NCI-H460 (cell line): ENCODE measurements around the gene P3H2. TPM values are rescaled to one million over a fixed set of nuclear protein-coding genes. Genes with fewer than 3 reads are reported as not detected.

Experiments
- DNase-seq: peaks from one replicate; pipeline ENCODE4 v3.0.0-alpha.2; 2016; ENCODE audit warnings: low read depth; ENCODE audit errors: extremely low read depth
- total RNA-seq: library from RNA; depleted of rRNA; stranded (reverse); fragments of >200 nt; shearing (Covaris generic); gene quantifications from 2 replicates; pipeline ENCODE4 v1.2.3, GENCODE V29; 2014

The P3H2 gene
- total RNA-seq, 1 experiment from 2014 or later: 320 TPM

- no peak for DNase-seq
These were observed 170.4 kb downstream of the P3H2 start for GRCh38 chr3:189950258-189950657.

GRCh38 chr3:189949580-189949979, 171.1 kb downstream of the P3H2 start:
- no peak for DNase-seq

GRCh38 chr3:189948724-189949045, 172.0 kb downstream of the P3H2 start:
- DNase-seq: no peak

- peak; percentile 47 for DNase-seq
These were observed 172.6 kb downstream of the P3H2 start for GRCh38 chr3:189947948-189948723.

- no peak for DNase-seq
These were observed 173.6 kb downstream of the P3H2 start for GRCh38 chr3:189947068-189947467.

GRCh38 chr3:189945935-189946709, 174.6 kb downstream of the P3H2 start:
- DNase-seq: no peak

GRCh38 chr3:189944285-189945145, 176.2 kb downstream of the P3H2 start:
- DNase-seq: no peak

- no peak for DNase-seq
These were observed 177.7 kb downstream of the P3H2 start for GRCh38 chr3:189942948-189943347.

- no peak for DNase-seq
These were observed 179.0 kb downstream of the P3H2 start for GRCh38 chr3:189941679-189942078.

GRCh38 chr3:189941125-189941524, 179.6 kb downstream of the P3H2 start:
- DNase-seq: no peak

GRCh38 chr3:189937302-189938127, 183.2 kb downstream of the P3H2 start:
- DNase-seq: peak; percentile 84

GRCh38 chr3:189936201-189936945, 184.3 kb downstream of the P3H2 start:
- peak; percentile 48 for DNase-seq

- DNase-seq: no peak
These were observed 192.5 kb downstream of the P3H2 start for GRCh38 chr3:189927975-189928895.

- no peak for DNase-seq
These were observed 198.9 kb downstream of the P3H2 start for GRCh38 chr3:189921770-189922169.

GRCh38 chr3:189914799-189915198, 205.9 kb downstream of the P3H2 start:
- peak; percentile 65 for DNase-seq

GRCh38 chr3:189911001-189911400, 209.7 kb downstream of the P3H2 start:
- DNase-seq: no peak

- no peak for DNase-seq
These were observed 211.1 kb downstream of the P3H2 start for GRCh38 chr3:189909573-189909972.

- DNase-seq: no peak
These were observed 211.6 kb downstream of the P3H2 start for GRCh38 chr3:189909139-189909538.
